Endothelial cell of umbilical vein (primary cell): ENCODE measurements around the gene IL12B.
"Not testable (repeated sequence)": the region's sequence is repeated elsewhere in the genome, so short reads cannot be mapped to it uniquely, and the experiment has no call there.

Experiments used
- CTCF ChIP-seq, 2 donors: IDR thresholded peaks; 1 replicate in 1 of 2; 2 replicates in 1 of 2; pipeline ENCODE4 v1.5.1; 2011; ENCODE audit warnings: low read length in 2 of 2, mild to moderate bottlenecking in 2 of 2, moderate library complexity in 2 of 2, control low read depth in 1 of 2, inconsistent platforms in 1 of 2, low read depth in 1 of 2; ENCODE audit not compliant: insufficient read depth in 1 of 2; ENCODE audit errors: extremely low read depth in 1 of 2
- FOS ChIP-seq: IDR thresholded peaks from 2 replicates; pipeline ENCODE4 v1.6.1; 2011; ENCODE audit warnings: mild to moderate bottlenecking, low read length, moderate library complexity, borderline replicate concordance; ENCODE audit not compliant: insufficient read depth
- POLR2A ChIP-seq: IDR thresholded peaks from 2 replicates; pipeline ENCODE4 v1.6.1; 2012; ENCODE audit warnings: low read depth, mild to moderate bottlenecking, control low read depth, low read length
- POLR2AphosphoS5 ChIP-seq: IDR thresholded peaks from 2 replicates; pipeline ENCODE4 v1.6.1; 2012; ENCODE audit warnings: low read depth, mild to moderate bottlenecking, control low read depth, low read length, moderate library complexity; ENCODE audit not compliant: insufficient read depth

GRCh38 chr5:159366776-159367175 is 36.5 kb upstream of the IL12B start:
- TF ChIP-seq CTCF (IDR thresholded peaks at IDR 0.05; ENCODE audit: extremely low read depth in 1 of 2, insufficient read depth in 1 of 2, low read depth in 1 of 2, low read length in 2 of 2); POLR2AphosphoS5; POLR2A; FOS: not testable (repeated sequence)
